ENCODE data around the gene EIF4H.

DNA sequence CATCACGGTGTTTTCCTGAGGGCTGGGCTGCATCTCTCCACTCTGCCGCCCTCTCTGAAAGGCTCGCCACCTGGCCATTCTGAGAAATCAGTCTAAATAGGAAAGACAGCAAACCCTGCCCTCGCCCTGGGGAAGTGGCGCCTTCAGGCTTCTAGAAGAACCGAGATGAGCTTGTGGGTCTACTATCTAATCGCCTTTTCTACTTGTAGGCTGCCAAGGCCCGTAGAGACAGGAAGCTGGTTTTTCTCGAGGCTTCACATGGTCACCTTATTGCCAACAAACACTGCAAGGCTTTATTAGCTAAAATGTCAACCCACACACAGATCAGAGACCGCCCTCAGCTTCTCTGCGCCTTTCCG is 57.1 kb downstream of the EIF4H start:
- TF ChIP-seq POLR2A (IDR thresholded peaks at IDR 0.05) = no peak
- TF ChIP-seq, protein P1, sequence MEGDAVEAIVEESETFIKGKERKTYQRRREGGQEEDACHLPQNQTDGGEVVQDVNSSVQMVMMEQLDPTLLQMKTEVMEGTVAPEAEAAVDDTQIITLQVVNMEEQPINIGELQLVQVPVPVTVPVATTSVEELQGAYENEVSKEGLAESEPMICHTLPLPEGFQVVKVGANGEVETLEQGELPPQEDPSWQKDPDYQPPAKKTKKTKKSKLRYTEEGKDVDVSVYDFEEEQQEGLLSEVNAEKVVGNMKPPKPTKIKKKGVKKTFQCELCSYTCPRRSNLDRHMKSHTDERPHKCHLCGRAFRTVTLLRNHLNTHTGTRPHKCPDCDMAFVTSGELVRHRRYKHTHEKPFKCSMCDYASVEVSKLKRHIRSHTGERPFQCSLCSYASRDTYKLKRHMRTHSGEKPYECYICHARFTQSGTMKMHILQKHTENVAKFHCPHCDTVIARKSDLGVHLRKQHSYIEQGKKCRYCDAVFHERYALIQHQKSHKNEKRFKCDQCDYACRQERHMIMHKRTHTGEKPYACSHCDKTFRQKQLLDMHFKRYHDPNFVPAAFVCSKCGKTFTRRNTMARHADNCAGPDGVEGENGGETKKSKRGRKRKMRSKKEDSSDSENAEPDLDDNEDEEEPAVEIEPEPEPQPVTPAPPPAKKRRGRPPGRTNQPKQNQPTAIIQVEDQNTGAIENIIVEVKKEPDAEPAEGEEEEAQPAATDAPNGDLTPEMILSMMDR (IDR thresholded peaks at IDR 0.05) = no peak
